ENCODE data around the gene LRRC1. TPM values are rescaled to one million over a fixed set of nuclear protein-coding genes. Genes with fewer than 3 reads are reported as not detected.

LRRC1 gene
- total RNA-seq, 1 donor from 2014 or later: 36.2 TPM

- peaks cover 1% of the 10 kb centered on the region for H3K27me3 Mint-ChIP-seq
Observed at GRCh38 chr6:53937461-53937860, 142.7 kb downstream of the LRRC1 start.

GRCh38 chr6:53938810-53939209 is 144.0 kb downstream of the LRRC1 start:
- Mint-ChIP-seq H3K4me1 (ENCODE audit: low read depth) (peaks cover 2% of the 10 kb centered on the region), H3K27me3 (peaks cover 4% of the 10 kb centered on the region), H3K9me3 (ENCODE audit: low read depth) (peaks cover 4% of the 10 kb centered on the region), H3K36me3 (ENCODE audit: insufficient read depth) (no peaks in the 10 kb centered on the region), H3K27ac (no peak overlapping the region), H3K4me3 (ENCODE audit: low read depth) (no peak overlapping the region)
- DNase-seq (ENCODE audit: low spot score, unreplicated experiment): no peak
- TF ChIP-seq CTCF (IDR thresholded peaks at IDR 0.05; ENCODE audit: unreplicated experiment): no peak

More at GRCh38 chr6:53937461-53937860, 142.7 kb downstream of the LRRC1 start:
- Mint-ChIP-seq H3K9me3 (ENCODE audit: low read depth) (peaks cover 4% of the 10 kb centered on the region), H3K4me1 (ENCODE audit: low read depth) (peaks cover 4% of the 10 kb centered on the region), H3K4me3 (ENCODE audit: low read depth) (no peak overlapping the region), H3K36me3 (ENCODE audit: insufficient read depth) (peaks cover 2% of the 10 kb centered on the region), H3K27ac (no peak overlapping the region)
- TF ChIP-seq CTCF (IDR thresholded peaks at IDR 0.05; ENCODE audit: unreplicated experiment): no peak
- DNase-seq (ENCODE audit: low spot score, unreplicated experiment): no peak

- no peak overlapping the region for H3K4me3 Mint-ChIP-seq (ENCODE audit: low read depth)
- DNase-seq (ENCODE audit: low spot score, unreplicated experiment): no peak
- peaks cover 4% of the 10 kb centered on the region for H3K9me3 Mint-ChIP-seq (ENCODE audit: low read depth)
- H3K27ac Mint-ChIP-seq: no peak overlapping the region
- no peaks in the 10 kb centered on the region for H3K4me1 Mint-ChIP-seq (ENCODE audit: low read depth)
- no peak for TF ChIP-seq CTCF (IDR thresholded peaks at IDR 0.05; ENCODE audit: unreplicated experiment)
- peaks cover 4% of the 10 kb centered on the region for H3K27me3 Mint-ChIP-seq
- no peaks in the 10 kb centered on the region for H3K36me3 Mint-ChIP-seq (ENCODE audit: insufficient read depth)
Observed at GRCh38 chr6:53939830-53940229, 145.0 kb downstream of the LRRC1 start.

GRCh38 chr6:53943395-53943794 is 148.6 kb downstream of the LRRC1 start:
- no peaks in the 10 kb centered on the region for H3K4me1 Mint-ChIP-seq (ENCODE audit: low read depth)
- peaks cover 4% of the 10 kb centered on the region for H3K27me3 Mint-ChIP-seq
- peaks cover 12% of the 10 kb centered on the region for H3K9me3 Mint-ChIP-seq (ENCODE audit: low read depth)
- DNase-seq (ENCODE audit: low spot score, unreplicated experiment): no peak
- no peak overlapping the region for H3K27ac Mint-ChIP-seq
- no peak for TF ChIP-seq CTCF (IDR thresholded peaks at IDR 0.05; ENCODE audit: unreplicated experiment)
- H3K36me3 Mint-ChIP-seq (ENCODE audit: insufficient read depth): peaks cover 1% of the 10 kb centered on the region
- no peak overlapping the region for H3K4me3 Mint-ChIP-seq (ENCODE audit: low read depth)

- TF ChIP-seq CTCF (IDR thresholded peaks at IDR 0.05; ENCODE audit: unreplicated experiment): no peak
- H3K27ac Mint-ChIP-seq: no peak overlapping the region
- DNase-seq (ENCODE audit: low spot score, unreplicated experiment): no peak
- peaks cover 1% of the 10 kb centered on the region for H3K36me3 Mint-ChIP-seq (ENCODE audit: insufficient read depth)
- H3K27me3 Mint-ChIP-seq: peaks cover 4% of the 10 kb centered on the region
- no peak overlapping the region for H3K4me3 Mint-ChIP-seq (ENCODE audit: low read depth)
- no peaks in the 10 kb centered on the region for H3K4me1 Mint-ChIP-seq (ENCODE audit: low read depth)
- H3K9me3 Mint-ChIP-seq (ENCODE audit: low read depth): peaks cover 17% of the 10 kb centered on the region
Observed at GRCh38 chr6:53944091-53944490, 149.3 kb downstream of the LRRC1 start.

Data from progenitor cell of endocrine pancreas (in vitro differentiated cells).